Measurements from ENCODE around the gene KCNH2. TPM values are rescaled to one million over a fixed set of nuclear protein-coding genes. Genes with fewer than 3 reads are reported as not detected.

KCNH2 gene
- total and polyA plus RNA-seq, 2 donors (not counting 1 experiment from before 2014, with no cell fraction given), result 0.86 to 2.7 TPM

DNA sequence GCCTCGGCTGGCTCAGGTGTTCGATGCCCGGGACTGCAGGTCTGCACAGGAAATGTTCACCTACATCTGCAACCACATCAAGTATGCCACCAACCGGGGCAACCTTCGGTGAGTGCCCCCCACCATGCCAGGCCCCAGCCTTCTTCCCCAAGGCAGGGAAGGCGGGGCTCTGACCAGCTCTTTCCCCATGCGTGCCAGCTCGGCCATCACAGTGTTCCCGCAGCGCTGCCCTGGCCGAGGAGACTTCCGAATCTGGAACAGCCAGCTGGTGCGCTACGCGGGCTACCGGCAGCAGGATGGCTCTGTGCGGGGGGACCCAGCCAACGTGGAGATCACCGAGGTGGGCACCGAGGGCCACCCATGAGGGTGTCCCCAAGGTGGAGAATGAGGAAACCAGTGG is 20.2 kb upstream of the KCNH2 start:
- Mint-ChIP-seq H3K27ac (no peak overlapping the region), H3K27me3 (peaks cover 8% of the 10 kb centered on the region), H3K4me3 (no peak overlapping the region), H3K4me1 (peaks cover 4% of the 10 kb centered on the region), H3K9me3 (ENCODE audit: insufficient read depth) (no peaks in the 10 kb centered on the region)
- H3K4me3 ChIP-seq (ENCODE audit: control extremely low read depth in 1 of 5, extremely low read depth in 1 of 5, insufficient read depth in 1 of 5, low read depth in 2 of 5, low read length in 4 of 5), result no peak overlapping the region
- intact Hi-C loops (cut with micrococcal nuclease), result no loop called here
- POLR2A ChIA-PET, result no interaction called here
- CTCF ChIA-PET, result interaction anchor here (0.9 kb wide), 1 partner anchor 13 kb away, joined by 3 read pairs; no protein-coding TSS in a partner anchor
- H3K4me1 ChIP-seq (ENCODE audit: control insufficient read depth in 2 of 2, insufficient read depth in 2 of 2, low read length in 2 of 2), result peaks cover 0 to 14% of the 10 kb centered on the region in 2 donors
- ATAC-seq (ENCODE audit: low read depth) (no peak), DNase-seq (no peak)
- H3K27ac ChIP-seq (ENCODE audit: low read length in 2 of 2), result no peak overlapping the region
- WGBS (ENCODE audit: insufficient coverage), result 91% methylated on average over 20 of the region's 20 CpGs
- no peaks in the 10 kb centered on the region for H3K79me2 ChIP-seq (ENCODE audit: control insufficient read depth, insufficient read depth, low read length)
- H3K4me2 ChIP-seq (replicated peaks; ENCODE audit: low read depth, low read length, poor library complexity, severe bottlenecking), result no peak overlapping the region
- no peaks in the 10 kb centered on the region for H4K20me1 ChIP-seq (ENCODE audit: control insufficient read depth, insufficient read depth, low read length, poor library complexity, severe bottlenecking)
- H3K36me3 ChIP-seq (replicated peaks in 1 of 2; ENCODE audit: control extremely low read depth in 1 of 2, control insufficient read depth in 1 of 2, extremely low read depth in 1 of 2, insufficient read depth in 2 of 2, low read length in 1 of 2), result no peaks in the 10 kb centered on the region
- H3K9ac ChIP-seq (ENCODE audit: low read length), result no peak overlapping the region
- H2AFZ ChIP-seq (ENCODE audit: insufficient read depth, low read depth, low read length, poor library complexity, severe bottlenecking), result no peak overlapping the region
- TF ChIP-seq EZH2 (IDR thresholded peaks at IDR 0.05; ENCODE audit: borderline replicate concordance, insufficient read depth, low read depth, low read length, poor library complexity, severe bottlenecking), result no peak
- TF ChIP-seq, protein P1, sequence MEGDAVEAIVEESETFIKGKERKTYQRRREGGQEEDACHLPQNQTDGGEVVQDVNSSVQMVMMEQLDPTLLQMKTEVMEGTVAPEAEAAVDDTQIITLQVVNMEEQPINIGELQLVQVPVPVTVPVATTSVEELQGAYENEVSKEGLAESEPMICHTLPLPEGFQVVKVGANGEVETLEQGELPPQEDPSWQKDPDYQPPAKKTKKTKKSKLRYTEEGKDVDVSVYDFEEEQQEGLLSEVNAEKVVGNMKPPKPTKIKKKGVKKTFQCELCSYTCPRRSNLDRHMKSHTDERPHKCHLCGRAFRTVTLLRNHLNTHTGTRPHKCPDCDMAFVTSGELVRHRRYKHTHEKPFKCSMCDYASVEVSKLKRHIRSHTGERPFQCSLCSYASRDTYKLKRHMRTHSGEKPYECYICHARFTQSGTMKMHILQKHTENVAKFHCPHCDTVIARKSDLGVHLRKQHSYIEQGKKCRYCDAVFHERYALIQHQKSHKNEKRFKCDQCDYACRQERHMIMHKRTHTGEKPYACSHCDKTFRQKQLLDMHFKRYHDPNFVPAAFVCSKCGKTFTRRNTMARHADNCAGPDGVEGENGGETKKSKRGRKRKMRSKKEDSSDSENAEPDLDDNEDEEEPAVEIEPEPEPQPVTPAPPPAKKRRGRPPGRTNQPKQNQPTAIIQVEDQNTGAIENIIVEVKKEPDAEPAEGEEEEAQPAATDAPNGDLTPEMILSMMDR (IDR thresholded peaks at IDR 0.05), result no peak
- H3K27me3 ChIP-seq (replicated peaks in 1 of 4; ENCODE audit: control extremely low read depth in 1 of 4, control insufficient read depth in 3 of 4, insufficient read depth in 4 of 4, low read length in 3 of 4), result peaks cover 0 to 35% (median 4%) of the 10 kb centered on the region in 4 experiments
- H3K9me3 ChIP-seq (ENCODE audit: control extremely low read depth in 1 of 3, control insufficient read depth in 2 of 3, insufficient read depth in 1 of 3, low read length in 2 of 3), result peaks cover 0 to 16% (median 0%) of the 10 kb centered on the region in 3 donors

DNA sequence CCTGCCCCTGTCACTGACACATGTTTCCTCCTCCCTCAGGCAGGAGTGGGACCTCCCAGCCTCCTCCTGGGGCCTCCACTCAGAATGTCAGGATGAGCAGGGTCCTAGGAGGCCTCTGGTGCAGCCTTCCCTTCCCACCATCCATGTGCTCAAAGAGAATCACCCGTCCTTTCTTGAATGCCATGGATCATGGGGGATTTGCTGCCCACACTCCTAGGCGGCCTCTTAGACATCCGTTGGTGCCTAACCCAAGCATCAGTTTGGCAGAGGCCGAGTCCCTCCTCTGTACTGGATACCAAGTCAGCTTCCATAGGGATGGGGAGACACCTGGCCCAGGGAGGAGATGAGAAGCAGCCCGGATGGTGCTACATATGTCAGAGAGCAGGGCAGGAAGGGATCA is 19.7 kb upstream of the KCNH2 start:
- Histone ChIP-seq H3K27me3 (replicated peaks in 1 of 4; ENCODE audit: control extremely low read depth in 1 of 4, control insufficient read depth in 3 of 4, insufficient read depth in 4 of 4, low read length in 3 of 4) (peaks cover 0 to 35% (median 4%) of the 10 kb centered on the region in 4 experiments), H3K4me3 (ENCODE audit: control extremely low read depth in 1 of 5, extremely low read depth in 1 of 5, insufficient read depth in 1 of 5, low read depth in 2 of 5, low read length in 4 of 5) (no peak overlapping the region), H3K27ac (ENCODE audit: low read length in 2 of 2) (no peak overlapping the region), H4K20me1 (ENCODE audit: control insufficient read depth, insufficient read depth, low read length, poor library complexity, severe bottlenecking) (no peaks in the 10 kb centered on the region), H3K9ac (ENCODE audit: low read length) (no peak overlapping the region), H3K4me2 (replicated peaks; ENCODE audit: low read depth, low read length, poor library complexity, severe bottlenecking) (no peak overlapping the region), H3K4me1 (ENCODE audit: control insufficient read depth in 2 of 2, insufficient read depth in 2 of 2, low read length in 2 of 2) (peaks cover 0 to 14% of the 10 kb centered on the region in 2 donors), H2AFZ (ENCODE audit: insufficient read depth, low read depth, low read length, poor library complexity, severe bottlenecking) (no peak overlapping the region), H3K9me3 (ENCODE audit: control extremely low read depth in 1 of 3, control insufficient read depth in 2 of 3, insufficient read depth in 1 of 3, low read length in 2 of 3) (peaks cover 0 to 16% (median 0%) of the 10 kb centered on the region in 3 donors), H3K36me3 (replicated peaks in 1 of 2; ENCODE audit: control extremely low read depth in 1 of 2, control insufficient read depth in 1 of 2, extremely low read depth in 1 of 2, insufficient read depth in 2 of 2, low read length in 1 of 2) (no peaks in the 10 kb centered on the region), H3K79me2 (ENCODE audit: control insufficient read depth, insufficient read depth, low read length) (no peaks in the 10 kb centered on the region)
- ChIA-PET CTCF (interaction anchor here (0.9 kb wide), 1 partner anchor 13 kb away, joined by 3 read pairs; no protein-coding TSS in a partner anchor), POLR2A (no interaction called here)
- H3K4me3 Mint-ChIP-seq, result no peak overlapping the region
- ATAC-seq (ENCODE audit: low read depth) (no peak), DNase-seq (no peak)
- no peaks in the 10 kb centered on the region for H3K9me3 Mint-ChIP-seq (ENCODE audit: insufficient read depth)
- H3K4me1 Mint-ChIP-seq, result peaks cover 4% of the 10 kb centered on the region
- intact Hi-C loops (cut with micrococcal nuclease), result no loop called here
- no peak overlapping the region for H3K27ac Mint-ChIP-seq
- TF ChIP-seq, protein P1 (IDR thresholded peaks at IDR 0.05), result no peak
- no peak for TF ChIP-seq EZH2 (IDR thresholded peaks at IDR 0.05; ENCODE audit: borderline replicate concordance, insufficient read depth, low read depth, low read length, poor library complexity, severe bottlenecking)
- WGBS (ENCODE audit: insufficient coverage), result 90% methylated on average over 4 of the region's 5 CpGs
- peaks cover 10% of the 10 kb centered on the region for H3K27me3 Mint-ChIP-seq
